GM23338 (cell line): ENCODE measurements around the gene JDP2.

Experiments used
- CTCF ChIP-seq, 2 experiments: fragments of 200-600 bp in 1 of 2; sonication (generic) in 1 of 2; conservative IDR thresholded peaks; 2 replicates each; pipeline versions ENCODE4 v1.5.1 to v1.6.1; 2016 to 2017; ENCODE audit warnings: antibody characterized with exemption in 2 of 2, low read depth in 2 of 2, mild to moderate bottlenecking in 2 of 2, moderate library complexity in 1 of 2
- EZH2 ChIP-seq: fragments of 200-600 bp; sonication (generic); IDR thresholded peaks from one replicate; pipeline ENCODE4 v1.8.0; 2017; ENCODE audit warnings: antibody characterized with exemption, mild to moderate bottlenecking, low read depth; ENCODE audit not compliant: unreplicated experiment
- TF ChIP-seq, protein P1 (sequence below): IDR thresholded peaks from 2 replicates; pipeline ENCODE4 v1.6.1; 2016; ENCODE audit warnings: antibody characterized with exemption
- TF ChIP-seq, protein P2 (sequence below): IDR thresholded peaks from one replicate; pipeline ENCODE4 v1.6.1; 2018; ENCODE audit warnings: antibody characterized with exemption; ENCODE audit not compliant: unreplicated experiment

- TF ChIP-seq, protein P1, sequence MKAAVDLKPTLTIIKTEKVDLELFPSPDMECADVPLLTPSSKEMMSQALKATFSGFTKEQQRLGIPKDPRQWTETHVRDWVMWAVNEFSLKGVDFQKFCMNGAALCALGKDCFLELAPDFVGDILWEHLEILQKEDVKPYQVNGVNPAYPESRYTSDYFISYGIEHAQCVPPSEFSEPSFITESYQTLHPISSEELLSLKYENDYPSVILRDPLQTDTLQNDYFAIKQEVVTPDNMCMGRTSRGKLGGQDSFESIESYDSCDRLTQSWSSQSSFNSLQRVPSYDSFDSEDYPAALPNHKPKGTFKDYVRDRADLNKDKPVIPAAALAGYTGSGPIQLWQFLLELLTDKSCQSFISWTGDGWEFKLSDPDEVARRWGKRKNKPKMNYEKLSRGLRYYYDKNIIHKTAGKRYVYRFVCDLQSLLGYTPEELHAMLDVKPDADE: no peak
- TF ChIP-seq, protein P2, sequence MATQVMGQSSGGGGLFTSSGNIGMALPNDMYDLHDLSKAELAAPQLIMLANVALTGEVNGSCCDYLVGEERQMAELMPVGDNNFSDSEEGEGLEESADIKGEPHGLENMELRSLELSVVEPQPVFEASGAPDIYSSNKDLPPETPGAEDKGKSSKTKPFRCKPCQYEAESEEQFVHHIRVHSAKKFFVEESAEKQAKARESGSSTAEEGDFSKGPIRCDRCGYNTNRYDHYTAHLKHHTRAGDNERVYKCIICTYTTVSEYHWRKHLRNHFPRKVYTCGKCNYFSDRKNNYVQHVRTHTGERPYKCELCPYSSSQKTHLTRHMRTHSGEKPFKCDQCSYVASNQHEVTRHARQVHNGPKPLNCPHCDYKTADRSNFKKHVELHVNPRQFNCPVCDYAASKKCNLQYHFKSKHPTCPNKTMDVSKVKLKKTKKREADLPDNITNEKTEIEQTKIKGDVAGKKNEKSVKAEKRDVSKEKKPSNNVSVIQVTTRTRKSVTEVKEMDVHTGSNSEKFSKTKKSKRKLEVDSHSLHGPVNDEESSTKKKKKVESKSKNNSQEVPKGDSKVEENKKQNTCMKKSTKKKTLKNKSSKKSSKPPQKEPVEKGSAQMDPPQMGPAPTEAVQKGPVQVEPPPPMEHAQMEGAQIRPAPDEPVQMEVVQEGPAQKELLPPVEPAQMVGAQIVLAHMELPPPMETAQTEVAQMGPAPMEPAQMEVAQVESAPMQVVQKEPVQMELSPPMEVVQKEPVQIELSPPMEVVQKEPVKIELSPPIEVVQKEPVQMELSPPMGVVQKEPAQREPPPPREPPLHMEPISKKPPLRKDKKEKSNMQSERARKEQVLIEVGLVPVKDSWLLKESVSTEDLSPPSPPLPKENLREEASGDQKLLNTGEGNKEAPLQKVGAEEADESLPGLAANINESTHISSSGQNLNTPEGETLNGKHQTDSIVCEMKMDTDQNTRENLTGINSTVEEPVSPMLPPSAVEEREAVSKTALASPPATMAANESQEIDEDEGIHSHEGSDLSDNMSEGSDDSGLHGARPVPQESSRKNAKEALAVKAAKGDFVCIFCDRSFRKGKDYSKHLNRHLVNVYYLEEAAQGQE: no peak
- no peak for TF ChIP-seq EZH2
- no peak for TF ChIP-seq CTCF (conservative IDR thresholded peaks at IDR 0.05; ENCODE audit: low read depth in 2 of 2)
These were observed 9.7 kb downstream of the JDP2 start for GRCh38 chr14:75437201-75438143.
